GM21529 (cell line): Measurements from ENCODE around the gene ZNF775.

Experiments used
- ATAC-seq: cut with Tn5 transposase; IDR thresholded peaks from one replicate; pipeline ENCODE4 v1.9.1; 2021; ENCODE audit not compliant: unreplicated experiment

ZNF775 gene

DNA sequence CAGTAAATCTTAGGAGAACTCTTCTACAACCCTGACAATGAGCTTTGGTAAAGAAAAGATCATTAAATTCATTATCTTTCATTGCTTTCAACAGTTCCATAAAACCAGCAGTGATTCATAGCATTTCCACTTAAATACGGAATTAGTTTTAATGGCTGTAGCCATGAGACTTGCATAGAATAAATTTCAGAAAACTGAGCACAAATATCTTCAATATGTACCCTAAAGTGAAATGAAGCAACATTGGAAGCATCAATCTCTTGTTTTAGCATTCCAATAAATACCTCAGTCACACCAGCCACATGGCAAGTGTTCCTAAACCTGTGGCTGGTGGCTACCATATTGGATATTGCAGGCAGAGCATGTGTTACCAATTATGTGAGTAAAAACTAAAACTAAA lies 34.1 kb upstream of the ZNF775 start:
- ATAC-seq = no peak

GRCh38 chr7:150346922-150347321 lies 32.2 kb upstream of the ZNF775 start:
- ATAC-seq = no peak

- no peak for ATAC-seq
Measured at GRCh38 chr7:150351587-150352194, 27.4 kb upstream of the ZNF775 start.

- no peak for ATAC-seq
Measured at GRCh38 chr7:150355666-150356059, 23.5 kb upstream of the ZNF775 start.

- no peak for ATAC-seq
Measured at GRCh38 chr7:150356265-150356897, 22.7 kb upstream of the ZNF775 start.

DNA sequence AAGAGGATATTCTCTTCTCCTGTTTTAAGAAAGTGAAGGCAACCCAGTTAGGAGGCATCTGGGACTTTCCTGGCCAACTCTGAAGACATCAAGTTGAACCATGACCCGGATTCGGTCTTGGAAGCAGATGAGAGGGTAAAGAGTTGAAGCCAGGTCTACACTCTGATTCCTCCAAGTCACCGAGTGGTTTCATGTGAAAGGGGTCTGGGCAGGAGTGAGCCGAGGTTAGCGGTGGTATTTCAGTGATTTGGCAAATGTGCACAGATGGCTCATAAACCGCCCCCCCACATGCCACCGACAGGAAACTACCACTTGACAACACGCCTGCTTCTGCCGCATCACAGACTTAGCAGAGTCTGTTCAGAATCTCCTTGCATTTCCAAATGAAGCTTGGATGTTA lies 21.9 kb upstream of the ZNF775 start:
- peak; percentile 55 for ATAC-seq

DNA sequence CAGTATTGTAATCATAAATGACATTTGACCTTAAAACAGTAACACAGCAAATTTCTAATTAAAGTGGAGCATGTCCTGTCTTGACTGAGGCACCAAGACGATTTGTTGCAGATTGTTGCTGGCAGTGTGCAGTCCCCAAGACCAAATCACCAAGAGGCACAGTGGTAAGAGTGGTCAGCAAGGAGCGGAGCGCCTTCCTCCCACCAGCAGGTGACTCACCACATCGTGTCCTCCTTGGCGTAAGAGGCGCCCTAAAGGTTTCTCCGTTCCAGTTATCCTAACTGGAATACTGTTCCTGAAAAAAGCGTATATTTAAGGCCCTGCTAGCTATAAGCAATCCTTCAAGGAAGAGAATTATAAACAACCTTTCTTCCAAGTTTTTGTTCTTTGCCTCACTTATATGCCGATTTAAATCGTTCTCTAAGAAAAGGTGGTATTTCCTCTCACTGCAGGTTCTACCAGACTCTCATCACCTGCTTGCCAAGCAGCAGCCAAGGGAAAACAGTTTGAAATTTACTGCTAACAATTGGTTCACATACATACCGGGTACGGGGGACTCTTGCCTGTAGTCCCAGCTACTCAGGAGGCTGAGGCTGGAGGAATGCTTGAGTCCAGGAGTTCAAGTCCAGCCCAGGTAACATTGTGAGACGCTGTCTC lies 21.2 kb upstream of the ZNF775 start:
- peak; percentile 14 for ATAC-seq

GRCh38 chr7:150358433-150358832 lies 20.7 kb upstream of the ZNF775 start:
- no peak for ATAC-seq

GRCh38 chr7:150358988-150359621 lies 20.0 kb upstream of the ZNF775 start:
- ATAC-seq = no peak

GRCh38 chr7:150359622-150360362 lies 19.3 kb upstream of the ZNF775 start:
- ATAC-seq = no peak

GRCh38 chr7:150360363-150361058 lies 18.6 kb upstream of the ZNF775 start:
- ATAC-seq = no peak

- no peak for ATAC-seq
Measured at GRCh38 chr7:150361402-150361801, 17.7 kb upstream of the ZNF775 start.

- ATAC-seq = no peak
Measured at GRCh38 chr7:150361807-150362621, 17.1 kb upstream of the ZNF775 start.

GRCh38 chr7:150363370-150363769 lies 15.8 kb upstream of the ZNF775 start:
- ATAC-seq = no peak

DNA sequence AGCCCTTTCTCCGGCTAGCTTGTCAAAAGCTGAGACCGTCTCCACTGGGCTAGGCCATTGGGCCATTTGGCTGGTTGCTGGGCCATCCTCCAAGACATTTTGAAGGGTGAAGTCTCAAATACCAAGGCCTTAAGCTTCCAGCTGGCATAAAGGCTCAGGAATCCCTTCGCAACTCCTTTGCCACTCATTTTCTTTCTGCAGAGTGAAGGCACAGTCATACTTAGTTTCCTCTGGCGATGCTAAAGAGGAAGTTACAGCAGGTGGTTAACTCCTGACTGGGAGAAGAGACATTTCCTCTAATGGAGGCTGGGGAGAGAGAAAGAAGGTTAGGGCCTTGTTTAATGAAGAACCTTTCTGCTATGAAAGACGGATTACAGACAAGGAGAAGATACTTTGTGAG lies 15.3 kb upstream of the ZNF775 start:
- ATAC-seq = peak; percentile 40

DNA sequence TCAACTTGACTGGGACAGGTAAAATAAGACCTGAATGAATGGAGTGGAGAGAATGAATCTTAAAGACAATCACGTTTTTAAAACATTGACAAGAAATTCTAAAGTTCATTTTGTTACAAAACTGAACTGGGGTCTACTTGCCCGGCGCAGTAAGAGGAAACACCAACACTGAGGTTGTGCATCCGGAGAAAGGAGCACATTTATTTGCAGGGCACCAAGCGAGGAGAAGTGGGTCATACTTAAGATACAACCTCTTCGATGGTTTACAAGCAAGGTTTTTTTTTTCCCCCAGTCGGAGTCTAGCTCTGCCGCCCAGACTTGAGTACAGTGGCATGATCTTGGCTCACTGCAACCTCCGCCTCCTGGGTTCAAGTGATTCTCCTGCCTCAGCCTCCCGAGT lies 13.9 kb upstream of the ZNF775 start:
- ATAC-seq = no peak

DNA sequence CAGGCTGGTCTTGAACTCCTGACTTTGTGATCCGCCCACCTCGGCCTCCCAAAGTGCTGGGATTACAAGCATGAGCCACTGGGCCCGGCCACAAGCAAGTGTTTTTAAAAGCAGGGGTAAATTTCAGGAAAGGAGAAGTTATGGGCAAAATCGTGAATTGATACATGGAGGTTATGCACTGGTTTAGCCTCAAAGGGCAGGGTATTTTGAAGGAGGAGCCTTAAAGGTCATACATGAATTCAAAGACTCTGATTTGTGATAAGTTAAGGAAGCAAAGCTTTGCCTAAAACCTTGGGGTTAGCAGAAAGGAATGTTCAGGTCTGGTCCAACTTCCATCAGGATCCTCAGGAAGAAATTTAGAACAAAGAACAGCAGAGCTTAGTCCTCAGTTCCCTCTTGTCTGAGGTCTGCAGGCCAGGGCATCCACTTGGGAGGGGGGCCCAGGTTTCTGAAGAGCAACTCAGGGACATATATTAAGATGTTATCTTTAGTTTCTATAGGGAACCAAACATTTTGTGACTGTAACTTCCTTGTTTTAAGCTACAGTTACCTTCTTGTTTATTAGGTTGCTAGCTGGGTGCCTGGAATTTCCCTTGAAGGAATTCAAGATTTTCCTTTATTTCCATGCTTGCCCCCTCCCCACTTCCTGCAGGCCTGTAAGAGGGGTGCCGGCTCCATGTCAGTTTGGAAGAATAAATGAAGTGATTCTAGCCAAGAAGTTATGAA lies 13.3 kb upstream of the ZNF775 start:
- ATAC-seq = no peak

DNA sequence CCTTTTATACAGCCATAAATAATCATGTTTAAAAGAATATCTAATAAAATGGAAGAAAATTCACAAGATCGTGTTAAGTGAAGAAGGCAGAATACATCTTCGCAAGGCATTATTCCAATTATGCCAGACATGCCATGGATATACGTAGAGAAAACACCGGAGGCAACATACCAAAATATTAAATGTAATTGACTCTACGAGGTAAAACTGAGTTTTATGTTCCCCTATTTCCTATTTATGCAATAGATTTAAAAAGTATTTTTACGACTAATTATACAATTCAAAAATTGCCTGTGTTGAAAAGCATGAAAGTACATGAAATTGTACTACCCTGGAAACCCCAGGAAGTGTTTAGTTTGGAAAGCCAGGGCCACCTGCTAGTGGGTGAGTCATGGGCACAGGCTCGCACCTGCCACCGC lies 11.4 kb upstream of the ZNF775 start:
- no peak for ATAC-seq
